DOHH2 (cell line): ENCODE data around the gene DHRS3.

Source experiments
- H3F3A ChIP-seq: fragments of 200-600 bp; sonication (generic), shearing (Covaris generic); 2 replicates; pipeline ENCODE4 v1.6.0; 2016; ENCODE audit warnings: antibody characterized with exemption, mild to moderate bottlenecking; ENCODE audit not compliant: control insufficient read depth, insufficient read depth
- H3K27ac ChIP-seq: fragments of 200-600 bp; sonication (generic); 2 replicates; pipeline ENCODE4 v1.5.1; 2014; ENCODE audit warnings: low read depth, mild to moderate bottlenecking, low read length, moderate library complexity
- H3K27me3 ChIP-seq: fragments of 200-600 bp; sonication (generic); 2 replicates; pipeline ENCODE4 v1.6.1; 2014; ENCODE audit warnings: mild to moderate bottlenecking, low read length, mixed read lengths; ENCODE audit not compliant: control insufficient read depth
- H3K36me3 ChIP-seq: fragments of 200-600 bp; sonication (generic); 2 replicates; pipeline ENCODE4 v1.6.1; 2014; ENCODE audit warnings: mild to moderate bottlenecking, low read length, moderate library complexity, mixed read lengths; ENCODE audit not compliant: control insufficient read depth
- H3K4me1 ChIP-seq: fragments of 200-600 bp; sonication (generic); 2 replicates; pipeline ENCODE4 v1.6.1; 2014; ENCODE audit warnings: mild to moderate bottlenecking, low read length, mixed read lengths; ENCODE audit not compliant: control insufficient read depth
- H3K4me2 ChIP-seq: fragments of 200-600 bp; sonication (generic); 2 replicates; pipeline ENCODE4 v1.6.0; 2014; ENCODE audit warnings: mild to moderate bottlenecking, low read length, moderate library complexity
- H3K4me3 ChIP-seq: fragments of 200-600 bp; sonication (generic); 2 replicates; pipeline ENCODE4 v1.5.1; 2014; ENCODE audit warnings: mild to moderate bottlenecking, low read length, mixed read lengths
- H3K79me2 ChIP-seq: fragments of 200-600 bp; sonication (generic); 2 replicates; pipeline ENCODE4 v1.6.1; 2014; ENCODE audit warnings: mild to moderate bottlenecking, low read length, mixed read lengths; ENCODE audit not compliant: control insufficient read depth
- H3K9me2 ChIP-seq: fragments of 200-600 bp; sonication (generic); replicated peaks from 2 replicates; pipeline ENCODE4 v1.6.1; 2014; ENCODE audit warnings: mild to moderate bottlenecking, low read length, mixed read lengths; ENCODE audit not compliant: control insufficient read depth
- H3K9me3 ChIP-seq: fragments of 200-600 bp; sonication (generic); 2 replicates; pipeline ENCODE4 v1.6.1; 2014; ENCODE audit warnings: antibody characterized with exemption, low read length, mixed read lengths; ENCODE audit not compliant: control insufficient read depth, insufficient read depth
- H4K20me1 ChIP-seq: fragments of 200-600 bp; sonication (generic); 2 replicates; pipeline ENCODE4 v1.6.0; 2014; ENCODE audit warnings: low read depth, mild to moderate bottlenecking, antibody characterized with exemption, low read length, moderate library complexity; ENCODE audit not compliant: control insufficient read depth, insufficient read depth
- CTCF ChIP-seq: fragments of 200-600 bp; sonication (generic); IDR thresholded peaks from one replicate; pipeline ENCODE4 v1.5.1; 2014; ENCODE audit warnings: antibody characterized with exemption, mild to moderate bottlenecking, low read depth, low read length; ENCODE audit not compliant: poor library complexity, severe bottlenecking
- EZH2phosphoT487 ChIP-seq: fragments of 200-600 bp; sonication (generic); IDR thresholded peaks from 2 replicates; pipeline ENCODE4 v1.6.1; 2017; ENCODE audit warnings: borderline replicate concordance, mild to moderate bottlenecking, antibody characterized with exemption, low read length, moderate library complexity, mixed read lengths

Gene DHRS3

DNA sequence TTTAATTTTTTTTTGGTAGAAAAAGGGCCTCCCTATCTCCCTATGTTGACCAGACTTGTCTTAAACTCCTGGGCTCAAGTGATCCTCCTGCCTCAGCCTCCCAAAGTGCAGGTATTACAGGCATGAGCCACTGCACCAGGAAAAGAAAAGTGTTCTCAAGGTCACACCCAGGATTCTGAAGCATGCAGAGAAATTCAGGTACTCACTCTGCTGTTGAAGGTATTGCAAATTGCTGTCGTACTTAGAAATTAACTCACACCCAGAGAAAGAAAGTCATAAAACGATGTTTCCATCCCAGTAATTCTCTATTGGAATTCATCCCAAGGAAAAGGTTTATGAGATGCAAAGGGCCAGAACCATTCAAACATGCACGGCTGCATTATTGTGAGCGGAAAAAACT lies 73.7 kb downstream of the DHRS3 start:
- Histone ChIP-seq H3K9me3 (no peaks in the 10 kb centered on the region), H3K4me3 (no peak overlapping the region), H3K4me2 (no peak overlapping the region), H4K20me1 (no peaks in the 10 kb centered on the region), H3K27ac (no peak overlapping the region), H3K4me1 (no peaks in the 10 kb centered on the region), H3K79me2 (no peaks in the 10 kb centered on the region), H3K9me2 (no peaks in the 10 kb centered on the region), H3K36me3 (no peaks in the 10 kb centered on the region), H3F3A (no peaks in the 10 kb centered on the region), H3K27me3 (no peaks in the 10 kb centered on the region)
- TF ChIP-seq CTCF (no peak), EZH2phosphoT487 (no peak)

DNA sequence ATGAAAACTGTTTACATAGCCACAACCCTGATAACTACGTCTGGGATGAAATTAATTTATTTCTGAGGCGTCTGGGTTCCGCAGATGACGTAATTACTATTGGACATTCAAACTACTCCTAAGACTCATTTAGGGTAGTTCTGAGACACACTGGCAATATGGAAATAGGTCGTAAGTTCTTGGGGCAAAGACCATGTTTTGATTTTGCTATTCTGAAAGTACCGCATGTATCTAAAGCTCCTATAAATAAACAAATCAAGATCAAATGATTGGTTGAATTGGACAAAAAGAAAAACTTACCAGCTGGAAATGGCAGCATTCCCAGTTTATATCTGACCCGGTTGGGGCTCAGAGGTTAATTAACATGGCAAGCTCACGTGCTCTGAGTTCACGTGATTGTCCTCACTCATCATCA lies 74.3 kb downstream of the DHRS3 start:
- no peak overlapping the region for H3K4me3 ChIP-seq
- H3K79me2 ChIP-seq = no peaks in the 10 kb centered on the region
- H3K27me3 ChIP-seq = no peaks in the 10 kb centered on the region
- H3F3A ChIP-seq = no peaks in the 10 kb centered on the region
- no peak overlapping the region for H3K27ac ChIP-seq
- TF ChIP-seq EZH2phosphoT487 (no peak), CTCF (no peak)
- H4K20me1 ChIP-seq = no peaks in the 10 kb centered on the region
- no peaks in the 10 kb centered on the region for H3K9me3 ChIP-seq
- H3K4me2 ChIP-seq = no peak overlapping the region
- no peaks in the 10 kb centered on the region for H3K9me2 ChIP-seq
- H3K4me1 ChIP-seq = no peaks in the 10 kb centered on the region
- H3K36me3 ChIP-seq = no peaks in the 10 kb centered on the region

GRCh38 chr1:12542616-12543592 lies 75.1 kb downstream of the DHRS3 start:
- no peak for TF ChIP-seq EZH2phosphoT487
- Histone ChIP-seq H3K27ac (no peak overlapping the region), H3K79me2 (no peaks in the 10 kb centered on the region), H3K9me2 (no peaks in the 10 kb centered on the region), H3K36me3 (no peaks in the 10 kb centered on the region), H3F3A (no peaks in the 10 kb centered on the region), H3K27me3 (no peaks in the 10 kb centered on the region; the same call in 1 of the 2 replicates), H3K4me2 (no peak overlapping the region), H3K9me3 (no peaks in the 10 kb centered on the region), H4K20me1 (no peaks in the 10 kb centered on the region), H3K4me1 (no peaks in the 10 kb centered on the region), H3K4me3 (no peak overlapping the region)

- Histone ChIP-seq H3K4me3 (no peak overlapping the region), H3K36me3 (no peaks in the 10 kb centered on the region), H3K9me3 (no peaks in the 10 kb centered on the region), H3F3A (no peaks in the 10 kb centered on the region), H3K79me2 (no peaks in the 10 kb centered on the region), H3K27ac (no peak overlapping the region), H3K4me2 (no peak overlapping the region), H3K9me2 (no peaks in the 10 kb centered on the region), H3K4me1 (no peaks in the 10 kb centered on the region), H4K20me1 (no peaks in the 10 kb centered on the region), H3K27me3 (no peaks in the 10 kb centered on the region; the same call in 1 of the 2 replicates)
- TF ChIP-seq EZH2phosphoT487 = no peak
- TF ChIP-seq CTCF = no peak
Observed at GRCh38 chr1:12542138-12542465, 75.9 kb downstream of the DHRS3 start.
